HUES6 (cell line): Measurements from ENCODE around the gene TYMP.

Experiments used
- H3K27ac ChIP-seq: 2 replicates; pipeline ENCODE4 v1.7.0; 2013; ENCODE audit warnings: low read depth, mild to moderate bottlenecking, low read length, inconsistent platforms
- H3K27me3 ChIP-seq: 2 replicates; pipeline ENCODE4 v1.6.1; 2013; ENCODE audit warnings: low read length; ENCODE audit not compliant: control insufficient read depth, insufficient read depth
- H3K36me3 ChIP-seq: 2 replicates; pipeline ENCODE4 v1.6.1; 2013; ENCODE audit warnings: low read length; ENCODE audit not compliant: control insufficient read depth, insufficient read depth
- H3K4me1 ChIP-seq: 2 replicates; pipeline ENCODE4 v1.6.1; 2013; ENCODE audit warnings: low read length; ENCODE audit not compliant: control insufficient read depth, insufficient read depth
- H3K4me3 ChIP-seq: 2 replicates; pipeline ENCODE4 v1.5.1; 2013; ENCODE audit warnings: low read depth, low read length
- H3K9ac ChIP-seq: one replicate; pipeline ENCODE4 v1.6.1; 2013; ENCODE audit warnings: mild to moderate bottlenecking, low read length
- H3K9me3 ChIP-seq: 2 replicates; pipeline ENCODE4 v1.6.1; 2013; ENCODE audit warnings: low read depth, low read length; ENCODE audit not compliant: control insufficient read depth, insufficient read depth

Gene TYMP

GRCh38 chr22:50476868-50477267 is 52.9 kb downstream of the TYMP start:
- no peak overlapping the region for H3K27ac ChIP-seq
- 0 out of 2 replicates have a peak, but pooled peaks cover 6% of the 10 kb centered on the region for H3K36me3 ChIP-seq
- peaks cover 24% of the 10 kb centered on the region for H3K4me1 ChIP-seq
- H3K9me3 ChIP-seq, result no peaks in the 10 kb centered on the region
- peaks cover 27% of the 10 kb centered on the region for H3K27me3 ChIP-seq
- no peak overlapping the region for H3K9ac ChIP-seq
- H3K4me3 ChIP-seq, result no peak overlapping the region
